ENCODE results near the gene CSE1L. TPM values are rescaled to one million over a fixed set of nuclear protein-coding genes. Genes with fewer than 3 reads are reported as not detected.

The CSE1L gene
- 83.6 and 178 TPM in 2 replicates for total RNA-seq

DNA sequence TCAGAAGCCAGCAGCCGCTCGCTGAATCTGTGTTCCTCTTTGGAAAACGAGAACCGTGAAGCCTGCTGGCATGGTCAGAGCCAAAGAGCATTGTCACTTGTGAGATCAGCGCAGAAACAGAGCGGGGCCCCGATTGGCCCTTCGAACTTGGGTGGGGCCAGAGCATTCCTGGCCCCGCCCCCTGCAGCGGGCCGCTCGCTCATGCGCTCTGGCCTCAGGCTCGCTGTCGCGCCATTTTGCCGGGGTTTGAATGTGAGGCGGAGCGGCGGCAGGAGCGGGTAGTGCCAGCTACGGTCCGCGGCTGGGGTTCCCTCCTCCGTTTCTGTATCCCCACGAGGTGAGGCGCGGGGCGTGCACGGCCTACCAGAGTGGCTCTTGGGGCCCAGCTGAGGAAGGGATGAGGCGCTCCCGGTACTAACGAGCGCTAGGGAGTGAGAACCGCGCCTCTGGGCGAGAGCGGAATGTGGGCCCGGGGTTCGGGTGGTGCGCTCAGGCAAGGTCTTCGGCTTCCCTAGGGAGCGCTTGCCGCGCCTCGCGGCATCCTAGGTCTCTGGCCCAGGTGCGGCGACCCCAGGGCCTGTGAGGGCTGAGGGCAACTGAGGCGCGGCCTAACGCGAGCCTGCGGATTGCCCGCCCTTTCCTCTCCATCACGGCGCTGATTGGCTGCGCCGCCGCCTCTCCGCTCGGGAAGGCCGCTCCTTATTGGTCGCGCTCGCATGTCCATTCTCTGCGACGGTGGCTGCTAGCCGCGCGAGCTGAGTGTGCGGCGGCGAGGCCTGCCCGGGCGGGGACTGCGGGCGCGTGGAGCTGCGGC is at the start of gene CSE1L:
TSS of gene CSE1L (plus strand) at position 226 of the 814 bp plus-strand sequence. CDS start 12,152 bp downstream, outside the sequence.

Other genes starting within 250 kb of the CSE1L start
- 21.4 and 24.3 TPM in 2 replicates for gene PREX1, start 218.3 kb upstream of the CSE1L start, total RNA-seq
- 46.6 and 54.4 TPM in 2 replicates for gene ARFGEF2, start 124.6 kb upstream of the CSE1L start, total RNA-seq
- 41.4 and 45.1 TPM in 2 replicates for gene STAU1, start 142.0 kb downstream of the CSE1L start, total RNA-seq
- 42.4 and 48.5 TPM in 2 replicates for gene DDX27, start 173.1 kb downstream of the CSE1L start, total RNA-seq
- 27.9 TPM in 2 replicates for gene ZNFX1, start 231.7 kb downstream of the CSE1L start, total RNA-seq